GM23338 (cell line): ENCODE measurements around the gene RNFT1. TPM values are rescaled to one million over a fixed set of nuclear protein-coding genes. Genes with fewer than 3 reads are reported as not detected.
"Not testable (repeated sequence)": the region's sequence is repeated elsewhere in the genome, so short reads cannot be mapped to it uniquely, and the experiment has no call there.

ENCODE experiments used
- ATAC-seq: fragments of 200-7000 bp; cut with Tn5 transposase; 3 replicates; pipeline ENCODE4 v1.9.1; 2020
- DNase-seq: peaks from one replicate; pipeline ENCODE4 v3.0.0-alpha.2; 2015; ENCODE audit warnings: low spot score
- H2AFZ ChIP-seq: fragments of 200-600 bp; sonication (generic); 2 replicates; pipeline ENCODE4 v1.8.0; 2016; ENCODE audit warnings: antibody characterized with exemption, mild to moderate bottlenecking, moderate library complexity
- H3F3A ChIP-seq: fragments of 200-600 bp; sonication (generic); replicated peaks from 2 replicates; pipeline ENCODE4 v1.8.0; 2017; ENCODE audit warnings: antibody characterized with exemption, mixed run types, low read depth
- H3K27ac ChIP-seq: fragments of 200-600 bp; sonication (generic); 2 replicates; pipeline ENCODE4 v1.6.1; 2016; ENCODE audit warnings: low read depth
- H3K27me3 ChIP-seq: fragments of 200-600 bp; sonication (generic); 2 replicates; pipeline ENCODE4 v1.8.0; 2016; ENCODE audit warnings: mild to moderate bottlenecking, mixed run types, moderate library complexity; ENCODE audit not compliant: insufficient read depth
- H3K36me3 ChIP-seq: fragments of 200-600 bp; sonication (generic); 2 replicates; pipeline ENCODE4 v1.8.0; 2016; ENCODE audit warnings: mild to moderate bottlenecking; ENCODE audit not compliant: insufficient read depth
- H3K4me1 ChIP-seq: fragments of 200-600 bp; sonication (generic); 2 replicates; pipeline ENCODE4 v1.8.0; 2016; ENCODE audit warnings: mild to moderate bottlenecking, moderate library complexity; ENCODE audit not compliant: insufficient read depth
- H3K4me2 ChIP-seq: fragments of 200-600 bp; sonication (generic); 2 replicates; pipeline ENCODE4 v1.7.1; 2017; ENCODE audit warnings: mixed run types
- H3K4me3 ChIP-seq: fragments of 200-600 bp; sonication (generic); 2 replicates; pipeline ENCODE4 v1.6.1; 2016; ENCODE audit warnings: mixed run types
- H3K79me2 ChIP-seq: fragments of 200-600 bp; sonication (generic); replicated peaks from 2 replicates; pipeline ENCODE4 v1.8.0; 2017; ENCODE audit warnings: mild to moderate bottlenecking; ENCODE audit not compliant: insufficient read depth
- H3K9me2 ChIP-seq: fragments of 200-600 bp; sonication (generic); 2 replicates; pipeline ENCODE4 v1.8.0; 2017; ENCODE audit not compliant: insufficient read depth
- H4K20me1 ChIP-seq: fragments of 200-600 bp; sonication (generic); replicated peaks from 2 replicates; pipeline ENCODE4 v1.8.0; 2017; ENCODE audit warnings: mild to moderate bottlenecking; ENCODE audit not compliant: insufficient read depth
- H3K27ac Mint-ChIP-seq: 2 replicates; pipeline ENCODE4 v1.8.0; 2020; ENCODE audit warnings: inconsistent platforms, mild to moderate bottlenecking, moderate library complexity, mixed read lengths
- H3K27me3 Mint-ChIP-seq: 3 replicates; pipeline ENCODE4 v1.8.0; 2022; ENCODE audit warnings: low read depth, mild to moderate bottlenecking, moderate library complexity, mixed read lengths, inconsistent platforms; ENCODE audit not compliant: insufficient read depth, poor library complexity
- H3K36me3 Mint-ChIP-seq: 3 replicates; pipeline ENCODE4 v1.8.0; 2021; ENCODE audit warnings: low read depth, mild to moderate bottlenecking, inconsistent platforms, moderate library complexity, mixed read lengths
- H3K4me1 Mint-ChIP-seq: 3 replicates; pipeline ENCODE4 v1.8.0; 2020; ENCODE audit warnings: mild to moderate bottlenecking, inconsistent platforms, mixed read lengths
- H3K4me3 Mint-ChIP-seq: 3 replicates; pipeline ENCODE4 v1.8.0; 2021; ENCODE audit warnings: moderate library complexity, mild to moderate bottlenecking, inconsistent platforms, mixed read lengths
- H3K9me3 Mint-ChIP-seq: 3 replicates; pipeline ENCODE4 v1.8.0; 2020; ENCODE audit warnings: moderate library complexity, mild to moderate bottlenecking, inconsistent platforms, mixed read lengths
- EZH2 ChIP-seq: fragments of 200-600 bp; sonication (generic); IDR thresholded peaks from one replicate; pipeline ENCODE4 v1.8.0; 2017; ENCODE audit warnings: antibody characterized with exemption, mild to moderate bottlenecking, low read depth; ENCODE audit not compliant: unreplicated experiment
- POLR2AphosphoS5 ChIP-seq: IDR thresholded peaks from 2 replicates; pipeline ENCODE4 v1.6.1; 2016; ENCODE audit warnings: antibody characterized with exemption, low read depth
- REST ChIP-seq: IDR thresholded peaks from one replicate; pipeline ENCODE4 v1.6.1; 2018; ENCODE audit warnings: antibody characterized with exemption; ENCODE audit not compliant: unreplicated experiment
- STAT1 ChIP-seq: IDR thresholded peaks from one replicate; pipeline ENCODE4 v1.6.1; 2016; ENCODE audit warnings: antibody characterized with exemption; ENCODE audit not compliant: unreplicated experiment
- ZNF462 ChIP-seq: fragments of 250-450 bp; sonication (Bioruptor Pico); IDR thresholded peaks from 2 replicates; pipeline ENCODE4 v1.5.0; 2020; ENCODE audit warnings: mild to moderate bottlenecking, moderate library complexity
- polyA plus RNA-seq: library from polyadenylated mRNA; unstranded; fragments of >200 nt; fragmentation: Nextera tagmentation; extraction: Ambion mirVana; gene quantifications from 2 replicates; pipeline ENCODE4 v1.2.1, GENCODE V29; 2016
- total RNA-seq: library from RNA; depleted of rRNA; stranded (reverse); fragments of >200 nt; shearing (Covaris generic); gene quantifications from 2 replicates; pipeline ENCODE4 v1.2.3, GENCODE V29; 2014

RNFT1 gene
- total and polyA plus RNA-seq, 2 experiments from 2014 or later, result 4.1 to 4.6 TPM

GRCh38 chr17:59972778-59973177 is 8.2 kb upstream of the RNFT1 start:
- Mint-ChIP-seq H3K9me3 (peaks cover 3% of the 10 kb centered on the region; the same call in 1 of the 3 replicates), H3K4me3 (no peak overlapping the region), H3K4me1 (no peaks in the 10 kb centered on the region; the same call in 2 of the 3 replicates), H3K36me3 (no peaks in the 10 kb centered on the region), H3K27me3 (no peaks in the 10 kb centered on the region), H3K27ac (no peak overlapping the region)
- H3K4me1 ChIP-seq, result no peaks in the 10 kb centered on the region
- DNase-seq, result no peak
- H3F3A ChIP-seq, result no peaks in the 10 kb centered on the region
- no peaks in the 10 kb centered on the region for H3K27me3 ChIP-seq
- no peaks in the 10 kb centered on the region for H3K9me2 ChIP-seq
- no peak overlapping the region for H3K4me3 ChIP-seq
- H4K20me1 ChIP-seq, result no peaks in the 10 kb centered on the region
- no peak overlapping the region for H3K4me2 ChIP-seq
- H3K36me3 ChIP-seq, result no peaks in the 10 kb centered on the region
- ATAC-seq, result no peak
- TF ChIP-seq EZH2, result no peak
- no peaks in the 10 kb centered on the region for H3K79me2 ChIP-seq
- no peak overlapping the region for H2AFZ ChIP-seq
- H3K27ac ChIP-seq, result no peak overlapping the region

- H3K9me2 ChIP-seq, DNase-seq, H3F3A ChIP-seq, H3K9me3 Mint-ChIP-seq, H3K4me2 ChIP-seq, H3K79me2 ChIP-seq, H4K20me1 ChIP-seq, H3K27me3 Mint-ChIP-seq, H3K4me1 Mint-ChIP-seq, H2AFZ ChIP-seq, H3K4me3 ChIP-seq, H3K36me3 Mint-ChIP-seq, H3K4me1 ChIP-seq, ATAC-seq, H3K27ac ChIP-seq, H3K27me3 ChIP-seq, H3K4me3 Mint-ChIP-seq, H3K36me3 ChIP-seq, H3K27ac Mint-ChIP-seq: not testable (repeated sequence)
These were observed 7.2 kb upstream of the RNFT1 start for GRCh38 chr17:59971771-59972170.

GRCh38 chr17:59963738-59964481 is 630 bp downstream of the RNFT1 start:
- Histone ChIP-seq H3K27ac (no peak overlapping the region), H3K4me3 (peak overlapping the region; percentile 95), H3K27me3 (peaks cover 20% of the 10 kb centered on the region), H3K36me3 (no peaks in the 10 kb centered on the region), H3K4me1 (no peaks in the 10 kb centered on the region), H3K79me2 (no peaks in the 10 kb centered on the region), H4K20me1 (no peaks in the 10 kb centered on the region), H3K9me2 (no peaks in the 10 kb centered on the region), H2AFZ (peak overlapping the region; percentile 100), H3F3A (peaks cover 7% of the 10 kb centered on the region; the same call in 1 of the 2 replicates), H3K4me2 (peak overlapping the region; percentile 93)
- Mint-ChIP-seq H3K9me3 (no peaks in the 10 kb centered on the region; the same call in 2 of the 3 replicates), H3K27ac (no peak overlapping the region), H3K4me1 (peaks cover 6% of the 10 kb centered on the region; the same call in 2 of the 3 replicates), H3K36me3 (no peaks in the 10 kb centered on the region), H3K4me3 (peak overlapping the region; percentile 79), H3K27me3 (peaks cover 15% of the 10 kb centered on the region)
- peak; percentile 6 for DNase-seq
- ATAC-seq, result peak; percentile 27
- TF ChIP-seq STAT1 (no peak), POLR2AphosphoS5 (no peak), REST (no peak), ZNF462 (CRISPR knock-in tag) (no peak)
